HG03521 (cell line): ENCODE measurements around the gene AVPR2.

Experiments used
- ATAC-seq: cut with Tn5 transposase; IDR thresholded peaks from one replicate; pipeline ENCODE4 v1.9.1; 2021; ENCODE audit warnings: mild to moderate bottlenecking, moderate library complexity; ENCODE audit not compliant: unreplicated experiment

AVPR2 gene

DNA sequence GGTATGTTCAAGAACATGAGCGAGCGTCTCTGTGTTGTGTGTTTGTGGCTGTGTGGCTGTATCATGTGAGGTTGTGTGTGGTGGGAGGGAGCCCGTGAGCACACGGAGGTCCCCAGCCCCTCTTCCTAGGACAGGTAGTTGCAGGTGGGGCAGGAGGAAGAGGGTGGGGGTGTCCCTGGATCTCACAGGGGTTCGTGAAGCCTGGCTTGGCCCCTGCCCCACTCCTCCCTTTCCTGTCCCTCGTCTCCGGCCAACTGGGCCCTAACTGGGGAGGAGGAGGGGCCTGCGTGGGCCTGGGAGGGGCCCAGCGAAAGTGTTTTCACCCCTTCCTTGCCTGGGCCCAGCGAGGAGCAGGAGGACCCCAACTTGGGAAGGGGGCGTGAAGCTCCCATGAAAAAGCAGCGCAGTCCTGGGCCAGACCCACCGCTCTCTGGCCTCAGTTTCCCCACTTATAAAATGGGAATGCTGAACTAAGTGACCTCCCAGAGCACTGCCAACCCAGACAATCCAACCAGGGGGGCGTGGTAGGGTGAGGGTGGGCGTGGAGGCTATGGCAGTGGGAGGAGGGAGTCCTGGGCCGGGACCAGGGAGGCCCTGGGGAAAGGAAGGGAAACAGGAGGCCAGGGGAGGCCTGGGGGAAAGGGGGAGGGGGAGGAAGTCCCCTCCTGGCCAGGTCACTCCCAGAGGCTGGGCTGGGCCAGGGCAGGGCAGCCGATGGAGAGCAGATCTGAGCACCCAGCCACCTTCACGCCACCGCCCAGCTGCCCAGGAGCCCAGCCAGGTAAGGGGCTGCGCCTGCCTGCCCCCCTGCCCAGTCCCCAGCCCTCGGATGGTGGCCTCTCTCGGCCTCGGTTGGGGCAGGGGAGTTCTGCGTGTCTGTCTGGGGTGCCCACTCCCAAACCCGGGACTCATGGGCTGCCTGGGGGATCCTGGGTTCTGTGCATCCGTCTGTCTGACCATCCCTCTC lies at the start of gene AVPR2:
Gene AVPR2 (plus strand): TSS at position 683 of the 967 bp plus-strand sequence. CDS start 473 bp downstream, outside the sequence.
- no peak for ATAC-seq

DNA sequence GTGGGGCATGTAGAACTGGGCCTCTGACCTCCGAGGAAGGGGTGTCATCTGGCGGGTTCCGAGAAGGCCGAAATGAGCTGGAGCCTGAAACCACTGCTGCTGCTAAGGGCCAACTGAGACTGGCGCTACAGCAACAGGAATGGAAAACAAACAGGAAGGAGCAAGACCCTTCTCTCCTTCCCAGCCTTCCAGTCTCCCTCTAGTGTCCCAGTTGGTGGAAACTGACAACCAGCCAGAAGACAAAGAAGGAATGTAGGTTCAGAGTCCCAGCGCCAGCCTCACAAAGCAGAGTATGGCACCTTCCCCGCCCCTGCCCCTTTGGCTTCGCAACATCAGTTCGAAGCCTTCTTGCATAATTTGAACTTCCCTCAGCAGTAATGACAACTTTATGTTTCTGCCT lies 49.8 kb upstream of the AVPR2 start:
- ATAC-seq, result no peak

DNA sequence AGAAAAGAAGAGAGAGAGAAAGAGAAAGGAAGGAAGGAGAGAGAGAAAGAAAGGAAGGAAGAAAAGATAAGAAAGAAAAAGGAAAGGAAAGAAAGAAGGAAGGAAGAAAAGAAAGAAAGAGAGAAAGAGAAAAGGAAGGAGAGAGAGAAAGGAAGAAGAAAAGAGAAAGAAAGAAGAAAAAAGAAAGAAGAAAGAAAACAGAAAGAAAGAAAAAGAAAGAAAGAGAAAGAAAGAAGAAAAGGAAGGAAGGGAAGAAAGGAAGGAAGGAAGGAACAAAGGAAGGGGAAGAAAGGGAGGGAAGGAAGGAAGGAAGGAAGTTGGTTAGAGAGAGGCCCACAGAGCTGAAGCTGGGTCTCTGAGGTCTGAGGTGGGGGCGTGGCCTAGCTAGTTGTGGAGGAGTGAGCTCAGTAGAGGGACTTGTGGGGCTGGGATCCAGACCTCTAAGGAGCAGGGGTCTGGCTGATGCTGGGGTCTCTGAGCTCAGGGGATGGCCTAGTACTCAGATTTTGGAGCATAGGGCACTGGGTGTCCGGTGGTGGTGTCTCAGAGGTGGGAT lies 47.0 kb upstream of the AVPR2 start:
- no peak for ATAC-seq

DNA sequence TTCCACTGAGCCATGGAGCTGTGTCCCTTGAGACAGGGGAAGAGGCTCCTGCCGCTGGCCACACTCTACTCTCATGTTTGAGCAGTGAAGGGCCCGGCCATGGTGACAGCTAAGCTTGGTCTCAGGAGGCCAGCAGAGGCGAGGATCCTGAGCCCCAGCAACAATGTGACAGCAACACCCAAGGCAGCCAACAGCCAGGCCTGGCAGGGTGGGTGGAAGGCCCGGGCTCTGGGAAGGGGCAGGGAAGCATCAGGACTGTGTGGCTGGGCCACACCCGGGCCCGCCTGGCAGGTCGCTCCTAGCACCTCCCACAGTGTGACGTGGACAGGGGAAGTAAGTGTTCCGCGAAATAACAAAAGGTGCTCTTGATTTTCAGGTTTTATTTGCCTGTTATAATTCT lies 43.3 kb upstream of the AVPR2 start:
- ATAC-seq, result no peak

DNA sequence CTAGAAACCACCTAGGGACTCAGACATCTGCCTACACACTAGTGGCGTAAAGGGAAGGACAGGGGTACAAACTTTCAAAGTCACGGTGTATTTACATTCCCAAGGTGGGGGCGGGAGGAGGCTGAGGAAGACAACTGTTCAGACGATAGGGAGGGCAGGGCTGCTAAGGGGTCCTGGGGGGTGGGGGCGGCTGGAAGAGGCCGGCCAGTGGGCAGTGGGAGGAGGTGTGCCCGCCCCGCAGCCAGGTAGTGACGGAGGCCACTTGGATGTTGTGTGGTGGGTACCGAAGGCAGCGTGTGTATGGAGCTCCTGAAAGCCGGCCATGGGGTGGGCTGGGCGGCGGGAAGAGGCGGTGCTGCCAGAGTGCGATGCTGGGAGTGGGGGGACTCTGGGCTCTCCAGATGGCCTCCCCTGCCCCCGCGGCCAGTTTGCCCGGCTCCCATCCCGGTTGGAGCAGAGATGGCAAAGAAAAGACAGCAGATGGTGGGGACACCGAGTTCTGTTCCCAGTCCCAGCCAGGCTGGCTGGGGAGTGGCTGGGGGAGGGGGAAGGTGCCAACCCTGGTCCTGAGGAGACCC lies 42.7 kb upstream of the AVPR2 start:
- no peak for ATAC-seq

DNA sequence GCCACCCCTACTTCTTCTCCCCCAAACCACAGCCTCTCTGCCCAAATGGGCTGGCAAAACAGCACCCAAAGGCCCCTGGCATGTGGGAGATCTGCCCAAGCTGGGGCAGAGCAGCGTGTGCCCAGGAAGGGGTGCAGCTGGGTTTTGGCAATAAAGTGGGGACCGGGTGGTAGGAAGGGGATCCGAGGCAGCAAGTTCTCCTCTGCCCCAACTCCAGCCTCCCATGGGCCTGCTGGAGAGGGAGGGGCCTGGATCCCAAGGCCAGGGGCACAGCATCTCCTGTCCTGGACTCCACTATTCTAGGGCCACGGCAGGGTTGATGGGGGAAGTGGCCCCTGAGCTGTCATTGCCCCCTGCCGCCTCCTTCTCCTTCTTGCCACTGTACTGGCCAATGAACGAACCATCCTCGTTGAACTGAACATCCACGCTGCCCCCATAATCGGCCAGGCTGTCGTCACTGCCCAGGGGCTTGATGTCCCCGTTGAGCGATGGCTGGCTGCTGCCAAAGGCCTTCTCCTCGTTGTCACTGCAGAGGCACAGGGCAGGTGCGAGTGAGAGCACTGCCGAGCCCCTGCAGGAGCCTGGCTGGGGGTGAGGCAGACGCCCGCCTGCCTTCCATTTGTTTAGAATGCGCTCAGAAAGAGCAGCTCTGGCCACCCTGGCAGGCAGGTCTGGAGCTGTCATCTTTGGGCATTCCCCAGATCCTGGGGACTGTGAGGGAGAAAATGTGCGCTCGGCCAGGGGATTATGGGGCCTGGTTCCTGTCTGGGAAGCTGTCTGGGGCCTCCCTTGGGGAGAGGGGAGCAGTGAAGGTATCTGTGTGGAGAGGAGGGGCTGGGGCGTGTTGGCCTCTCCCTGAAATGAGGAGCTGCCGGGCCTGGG lies 41.9 kb upstream of the AVPR2 start:
- ATAC-seq, result no peak

DNA sequence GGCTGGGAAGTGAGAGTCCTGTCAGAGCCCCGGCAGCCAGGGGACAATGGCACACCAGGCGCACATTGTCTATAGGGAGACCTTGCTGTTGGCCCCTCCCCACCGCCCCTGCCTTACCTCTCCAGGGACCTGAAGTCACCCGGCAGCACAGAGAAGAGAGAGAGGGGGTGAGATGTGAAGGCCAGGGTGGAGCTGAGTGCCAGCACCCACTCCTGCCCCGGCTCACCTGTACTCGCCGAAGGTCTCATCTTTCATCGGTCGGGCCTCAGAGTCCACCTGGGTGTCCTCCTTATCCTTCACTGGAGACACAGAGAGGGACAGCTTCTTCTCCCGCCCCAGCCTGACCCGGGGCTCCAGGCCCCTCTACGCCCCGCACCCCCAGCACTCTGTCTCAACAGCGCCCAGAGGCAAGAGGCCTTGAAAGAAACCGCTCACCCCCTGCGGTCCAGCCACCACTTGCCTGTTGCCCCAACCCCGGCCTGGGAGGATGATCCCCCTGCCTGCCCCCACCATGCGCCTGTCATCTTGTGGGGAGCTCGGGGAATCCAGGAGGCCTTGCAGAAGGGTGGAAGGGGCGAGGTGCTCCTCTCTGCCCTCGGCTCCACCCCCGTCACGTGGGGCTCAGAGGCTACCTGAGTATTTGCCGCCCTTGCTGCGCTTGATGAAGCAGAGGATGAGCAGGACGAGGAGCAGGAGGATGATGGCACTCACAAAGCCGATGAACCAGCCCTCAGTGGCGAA lies 41.1 kb upstream of the AVPR2 start:
- no peak for ATAC-seq

DNA sequence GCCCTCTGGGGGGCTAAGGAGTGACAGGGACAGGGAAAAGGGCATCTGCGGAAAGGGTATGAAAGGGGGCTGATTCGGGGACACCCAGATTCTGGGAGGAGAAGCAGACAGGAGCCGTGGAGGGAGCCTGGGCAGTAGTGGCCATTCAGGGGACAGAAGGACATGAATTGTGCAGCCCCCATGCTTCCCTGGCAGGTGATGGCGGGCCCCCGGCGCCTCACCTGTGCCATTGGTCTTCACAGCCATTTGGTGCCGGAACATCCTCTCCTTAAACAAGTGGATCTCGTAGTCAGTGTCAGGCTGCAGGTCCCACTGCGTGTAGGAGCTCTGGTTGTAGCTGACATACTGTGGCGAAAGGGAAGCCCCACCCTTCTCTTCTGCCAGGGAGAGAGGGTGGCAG lies 40.4 kb upstream of the AVPR2 start:
- no peak for ATAC-seq

DNA sequence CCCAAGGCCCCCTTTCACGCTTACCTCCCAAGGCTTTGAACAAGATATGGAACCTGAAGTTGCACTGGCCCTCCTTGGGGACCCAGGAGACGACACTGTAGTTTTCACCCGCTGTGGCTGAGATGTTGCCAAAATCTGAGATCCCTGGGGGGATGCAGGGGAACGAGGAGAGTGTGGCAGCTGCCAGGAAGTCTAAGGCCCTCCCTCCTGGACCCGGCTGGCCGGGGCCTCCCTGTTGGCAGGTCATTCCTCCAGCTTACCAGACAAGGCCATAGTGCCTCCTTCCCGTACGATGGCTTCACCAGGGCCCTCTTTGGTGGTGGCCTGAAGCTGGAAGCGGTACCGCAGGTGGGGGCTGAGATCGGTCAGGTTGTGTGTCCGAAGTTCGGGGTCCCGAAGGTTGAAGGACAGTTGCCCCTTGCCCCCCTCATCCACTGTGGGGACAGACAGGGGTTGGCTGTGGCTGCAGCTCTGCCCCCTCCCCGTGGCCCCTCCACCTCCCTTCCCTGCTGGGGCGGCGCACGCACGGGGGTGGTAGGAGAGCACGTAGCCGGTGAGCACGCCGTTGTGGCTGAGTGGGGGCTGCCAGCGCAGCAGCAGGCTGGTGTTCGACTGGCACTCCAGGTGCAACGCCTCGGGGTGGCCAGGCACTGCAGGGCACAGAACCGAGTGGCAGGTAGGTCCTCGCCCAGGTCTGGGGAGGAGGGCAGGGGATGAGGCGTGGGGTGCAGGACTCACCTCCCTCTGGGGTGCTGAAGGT lies 39.7 kb upstream of the AVPR2 start:
- no peak for ATAC-seq

DNA sequence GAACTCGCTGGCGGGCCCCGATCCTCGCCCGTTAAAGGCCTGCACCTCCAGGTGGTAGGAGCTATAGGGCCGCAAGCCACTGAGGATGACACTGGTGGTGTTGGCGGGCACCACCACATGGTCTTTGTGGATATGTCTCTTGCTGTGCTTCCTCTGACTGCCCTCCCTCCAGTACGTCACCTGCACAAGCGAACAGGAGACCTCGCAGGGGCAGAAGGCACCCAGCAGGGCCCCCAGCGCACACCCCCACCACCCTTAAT lies 39.2 kb upstream of the AVPR2 start:
- ATAC-seq, result no peak

DNA sequence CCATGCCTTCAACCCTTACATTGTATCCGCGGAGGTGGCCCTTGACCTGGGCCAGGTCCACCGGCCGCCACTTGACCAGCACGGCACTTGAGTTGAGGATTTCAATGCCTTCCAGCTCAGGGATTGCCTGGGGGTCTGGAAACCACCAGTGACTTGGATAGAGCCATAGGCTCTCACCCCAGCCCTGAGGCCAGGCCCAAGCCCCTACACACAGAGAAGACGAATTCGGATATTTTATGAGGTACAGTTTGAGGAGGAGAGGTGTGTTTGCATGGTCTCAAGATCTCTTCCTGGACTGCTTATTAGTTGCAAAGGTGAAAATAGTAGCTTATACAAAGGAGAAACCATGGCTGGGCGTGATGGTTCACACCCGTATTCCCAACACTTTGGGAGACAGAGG lies 38.8 kb upstream of the AVPR2 start:
- no peak for ATAC-seq

DNA sequence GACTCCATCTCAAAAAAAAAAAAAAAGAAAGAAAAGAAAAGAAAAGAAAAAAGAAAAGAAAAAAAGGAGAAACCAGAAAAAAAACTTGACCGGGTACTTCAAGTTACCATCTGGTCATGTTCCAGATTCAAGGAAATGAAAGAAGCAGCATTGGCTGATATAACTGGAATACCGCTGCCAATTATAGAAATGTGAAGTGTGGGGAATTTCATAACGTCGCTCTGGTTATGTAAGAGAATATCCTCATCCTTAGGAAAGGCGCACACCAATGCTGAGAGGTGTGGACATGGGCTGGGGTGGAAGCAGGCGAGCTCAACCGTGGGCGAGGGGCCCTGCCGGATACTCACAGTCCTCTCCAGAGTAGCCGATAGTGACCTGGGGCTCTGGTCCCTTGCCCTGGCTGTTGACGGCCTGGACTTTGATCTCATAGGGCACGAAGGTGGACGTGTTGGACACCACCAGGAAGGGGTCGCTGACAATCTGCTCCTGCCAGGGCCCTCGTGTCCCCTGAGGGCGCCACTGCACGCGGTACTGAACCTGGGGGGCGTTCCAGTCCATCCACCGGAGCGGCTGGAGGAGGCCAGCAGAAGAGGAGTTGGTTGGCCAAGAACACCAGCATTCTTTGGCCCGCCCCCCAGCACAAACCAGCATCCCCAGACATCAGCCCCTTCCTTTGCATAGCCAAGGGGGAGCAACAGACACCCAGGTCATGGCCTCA lies 38.0 kb upstream of the AVPR2 start:
- no peak for ATAC-seq

DNA sequence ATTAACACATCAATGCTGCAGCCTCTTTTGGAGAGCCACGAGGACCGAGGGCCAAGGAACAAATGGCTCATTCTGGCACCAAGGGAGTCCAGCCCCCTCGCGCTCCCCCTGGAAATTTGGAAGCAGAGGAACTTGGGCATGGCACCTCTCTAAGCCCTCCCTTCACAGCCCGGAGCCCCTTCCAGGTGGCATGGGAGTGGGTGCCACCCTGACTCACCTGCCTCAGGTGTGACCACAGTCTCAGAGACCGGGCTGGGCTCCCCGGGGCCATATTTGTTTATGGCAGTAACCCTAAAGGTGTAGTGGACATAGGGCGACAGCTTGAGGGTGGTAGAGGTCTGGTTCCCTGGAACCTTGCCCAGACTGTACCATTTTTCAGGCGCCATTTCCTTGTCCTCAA lies 37.3 kb upstream of the AVPR2 start:
- no peak for ATAC-seq

DNA sequence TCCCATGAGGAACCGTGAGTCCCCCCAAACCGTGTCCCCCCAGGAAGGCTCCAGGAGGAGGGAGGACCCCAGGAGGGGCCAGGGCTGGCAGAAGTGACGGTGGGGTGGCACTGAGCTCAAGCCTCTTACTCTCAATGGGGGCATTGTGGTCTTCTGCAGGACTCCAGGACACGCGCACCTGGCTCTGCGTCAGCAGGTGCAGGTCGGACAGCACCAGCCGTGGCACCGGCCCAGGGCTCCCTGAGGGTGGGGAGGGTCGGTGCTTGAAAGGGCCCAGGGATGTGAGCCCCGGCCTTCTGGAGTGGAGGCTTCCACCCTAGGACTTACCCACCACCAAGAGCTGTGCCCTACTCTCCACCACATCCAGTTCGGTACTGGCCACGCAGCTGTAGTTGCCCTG lies 36.8 kb upstream of the AVPR2 start:
- no peak for ATAC-seq

DNA sequence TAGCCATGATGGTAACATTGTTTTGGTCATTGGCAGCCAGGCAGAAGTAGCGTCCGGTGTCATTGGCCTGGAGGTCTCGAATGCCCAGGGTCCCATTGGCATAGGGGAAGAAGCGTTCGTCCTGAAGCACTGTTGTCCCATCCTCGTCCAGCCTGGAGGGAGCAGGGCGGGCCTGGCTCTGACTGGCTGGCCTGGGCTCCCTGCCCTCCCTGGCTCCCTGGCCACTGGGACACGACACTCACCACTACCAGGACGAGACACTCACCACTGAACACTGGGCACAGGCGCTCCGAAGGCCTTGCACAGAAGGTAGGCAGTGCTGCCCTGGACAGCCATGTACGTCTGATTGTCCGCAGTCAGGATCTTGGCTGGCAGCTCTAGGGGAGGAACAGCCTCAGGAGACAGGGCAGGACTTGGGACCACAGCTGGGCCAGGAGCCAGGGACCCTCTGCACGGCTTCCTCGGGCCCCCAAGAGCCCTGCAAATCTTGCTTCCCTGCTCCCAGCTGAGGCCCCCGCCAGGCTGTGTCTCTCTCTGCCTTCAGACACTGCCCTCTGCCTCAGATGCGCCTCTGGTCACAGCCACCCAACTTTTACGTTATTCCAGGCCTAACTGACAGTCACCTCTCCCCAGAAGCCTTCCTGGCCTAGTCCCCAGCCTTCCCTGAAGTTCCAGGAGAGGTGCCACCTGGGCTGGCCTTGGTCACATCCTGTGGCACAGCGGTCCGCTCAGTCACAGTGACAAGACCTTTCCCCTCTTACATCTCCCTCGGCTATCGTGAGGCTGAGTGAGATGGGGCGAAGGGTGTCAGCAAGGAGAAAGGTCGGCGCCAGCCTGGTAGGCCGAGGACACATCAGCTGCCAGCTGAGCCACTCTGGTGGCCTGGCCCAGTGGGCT lies 35.6 kb upstream of the AVPR2 start:
- no peak for ATAC-seq

DNA sequence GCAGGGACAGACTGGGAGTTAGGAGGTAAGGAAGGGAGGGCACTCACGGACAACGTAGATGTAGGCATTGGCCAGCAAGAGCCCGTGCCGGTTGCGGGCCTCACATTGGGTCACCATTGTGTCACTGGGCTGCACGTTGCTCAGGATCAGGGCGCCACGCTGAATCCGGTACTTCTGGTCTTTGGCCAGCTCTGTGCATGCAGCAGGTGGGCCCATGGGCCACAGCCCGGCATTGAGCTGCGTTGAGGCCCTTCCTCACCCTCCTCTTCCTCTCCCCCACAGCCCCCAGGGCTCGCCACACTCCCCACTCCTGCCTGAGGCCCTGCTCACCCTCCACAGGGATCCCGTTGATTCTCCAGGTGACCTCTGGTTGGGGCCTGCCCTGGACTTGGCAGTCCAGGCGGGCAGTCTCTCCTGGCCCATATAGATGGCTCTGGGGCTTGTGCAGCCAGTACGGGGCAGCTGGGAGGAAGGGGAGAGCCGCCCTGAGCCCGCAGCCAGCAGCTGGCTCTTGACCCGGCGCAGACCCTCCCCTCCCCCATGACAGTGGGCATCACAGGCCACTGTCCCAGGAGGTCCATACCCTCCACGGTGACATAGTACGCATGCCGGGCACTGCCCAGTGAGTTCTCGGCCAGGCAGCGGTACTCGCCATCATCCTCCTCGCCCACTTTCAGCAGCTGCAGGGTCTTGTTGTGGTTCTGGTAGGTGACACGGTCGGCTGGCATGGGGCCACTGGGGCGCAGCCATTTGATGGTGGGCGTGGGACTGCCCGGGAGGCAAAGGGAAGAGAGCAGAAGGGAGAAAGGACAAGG lies 34.8 kb upstream of the AVPR2 start:
- ATAC-seq, result no peak

DNA sequence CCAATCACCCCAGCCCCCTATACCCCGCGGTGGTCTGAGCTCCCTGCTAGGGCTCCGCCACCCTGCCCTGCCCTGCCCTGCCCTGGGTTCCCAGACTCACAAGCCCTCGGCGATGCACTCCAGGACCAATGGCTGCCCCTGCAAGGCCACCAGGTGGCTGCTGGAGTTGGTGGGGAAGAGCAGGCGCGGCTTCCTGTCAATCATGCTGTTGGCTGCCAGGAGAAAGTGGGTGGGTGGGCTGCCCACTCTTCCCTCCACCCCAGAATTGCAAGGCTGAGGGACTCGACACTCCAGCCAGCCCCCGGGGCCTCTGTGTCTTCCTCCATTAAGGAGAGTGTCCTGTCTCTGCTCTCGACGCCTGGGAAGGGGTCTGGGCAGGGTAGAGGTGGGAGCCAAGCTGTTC lies 34.2 kb upstream of the AVPR2 start:
- no peak for ATAC-seq
